ENCODE results near the gene ZSWIM6.

DNA sequence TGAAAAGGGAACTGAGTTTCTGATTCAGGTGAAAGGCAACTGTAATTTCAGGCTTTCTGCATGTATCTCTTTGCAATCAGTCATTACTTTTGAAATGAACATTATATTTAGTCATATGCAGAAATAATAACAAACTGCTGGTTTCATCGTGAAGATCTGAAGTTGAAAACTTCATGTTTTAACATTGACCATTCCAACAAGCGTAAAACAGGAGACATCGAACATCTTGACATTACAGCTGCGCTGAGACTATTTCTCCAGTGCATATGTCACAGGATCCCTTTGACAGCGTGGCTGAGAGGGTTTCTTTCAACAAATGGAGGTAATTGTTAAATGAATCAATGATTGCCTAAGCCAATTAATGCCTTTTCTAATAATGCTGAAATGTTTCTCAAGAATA lies 38.2 kb upstream of the ZSWIM6 start:
- TF ChIP-seq POLR2AphosphoS5 (IDR thresholded peaks at IDR 0.05; ENCODE audit: borderline replicate concordance, low read depth, low read length): no peak
- no peak for TF ChIP-seq EZH2 (IDR thresholded peaks at IDR 0.05)

Measured in SK-N-MC (cell line).